Stimulated activated CD4-positive, alpha-beta T cell treated with anti-CD3 and anti-CD28 coated beads, TNF-alpha, amount 100 ng/mL, for 4 hours (primary cell): Measurements from ENCODE around the gene ZNF398.
"Not testable (repeated sequence)": the region's sequence is repeated elsewhere in the genome, so short reads cannot be mapped to it uniquely, and the experiment has no call there.

Experiments used
- DNase-seq, 3 experiments: peaks; one replicate each; pipeline ENCODE4 v3.0.0-alpha.2; 2020; ENCODE audit warnings: low read depth in 3 of 3

The ZNF398 gene, protein sequence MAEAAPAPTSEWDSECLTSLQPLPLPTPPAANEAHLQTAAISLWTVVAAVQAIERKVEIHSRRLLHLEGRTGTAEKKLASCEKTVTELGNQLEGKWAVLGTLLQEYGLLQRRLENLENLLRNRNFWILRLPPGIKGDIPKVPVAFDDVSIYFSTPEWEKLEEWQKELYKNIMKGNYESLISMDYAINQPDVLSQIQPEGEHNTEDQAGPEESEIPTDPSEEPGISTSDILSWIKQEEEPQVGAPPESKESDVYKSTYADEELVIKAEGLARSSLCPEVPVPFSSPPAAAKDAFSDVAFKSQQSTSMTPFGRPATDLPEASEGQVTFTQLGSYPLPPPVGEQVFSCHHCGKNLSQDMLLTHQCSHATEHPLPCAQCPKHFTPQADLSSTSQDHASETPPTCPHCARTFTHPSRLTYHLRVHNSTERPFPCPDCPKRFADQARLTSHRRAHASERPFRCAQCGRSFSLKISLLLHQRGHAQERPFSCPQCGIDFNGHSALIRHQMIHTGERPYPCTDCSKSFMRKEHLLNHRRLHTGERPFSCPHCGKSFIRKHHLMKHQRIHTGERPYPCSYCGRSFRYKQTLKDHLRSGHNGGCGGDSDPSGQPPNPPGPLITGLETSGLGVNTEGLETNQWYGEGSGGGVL

DNA sequence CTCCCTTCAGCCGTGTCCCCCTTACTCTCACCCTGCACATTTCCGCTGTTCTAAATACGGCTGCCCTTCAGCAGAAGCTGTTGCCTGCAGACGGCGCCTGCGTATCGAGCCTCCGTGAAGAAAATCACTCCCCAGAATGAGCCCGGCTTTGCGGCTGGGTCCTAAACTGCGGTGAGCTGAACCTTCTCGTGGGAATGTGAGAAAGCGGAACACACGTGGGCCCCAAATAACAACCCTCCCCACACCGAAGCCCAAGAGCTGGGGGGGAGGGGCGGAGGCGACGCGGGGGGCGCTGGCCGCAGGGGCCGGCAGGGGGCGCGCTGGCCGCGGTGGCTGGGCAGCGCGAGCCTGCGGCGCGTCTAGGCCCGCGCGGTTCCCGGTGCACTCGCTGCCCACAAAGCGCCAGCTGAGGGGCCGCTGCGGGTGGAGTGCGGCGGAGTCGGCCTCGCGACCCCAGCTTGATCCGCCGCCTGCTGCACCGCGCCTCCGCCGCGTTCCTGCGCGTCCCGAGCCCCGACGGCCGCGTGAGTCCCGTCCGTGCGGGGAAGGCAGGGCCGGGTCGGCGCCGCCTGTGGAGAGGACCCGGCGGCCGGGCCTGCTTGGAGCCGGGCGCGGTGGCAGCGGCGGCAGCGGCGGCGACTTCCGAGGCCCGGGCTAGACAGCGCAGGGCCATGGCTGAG lies at the start of gene ZNF398:
Gene ZNF398, plus strand, starts transcription at position 382 of the 680 bp plus-strand sequence. Its CDS starts 290 bp downstream, at position 672.
- peak; percentile 67 to 77 (median 75) for DNase-seq

DNA sequence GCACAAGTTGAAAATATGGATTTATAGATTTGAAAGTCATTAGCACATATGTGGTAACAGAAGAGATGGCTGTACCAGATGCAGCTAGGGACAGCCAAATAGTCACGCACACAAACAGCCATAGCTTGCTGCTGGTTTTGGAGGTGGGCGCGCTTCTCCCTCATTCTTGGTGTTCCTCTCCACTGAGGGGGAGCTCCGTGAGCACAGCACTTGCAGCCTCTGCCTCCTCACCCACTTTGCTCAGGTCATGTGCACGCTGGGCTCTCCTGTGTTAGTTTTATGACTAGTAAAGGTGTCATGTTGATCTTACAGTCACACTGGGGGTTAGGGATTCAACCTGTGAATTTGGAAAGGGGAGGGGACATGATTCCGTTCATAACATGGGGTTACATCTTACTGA lies 48.2 kb upstream of the ZNF398 start:
- DNase-seq: no peak

DNA sequence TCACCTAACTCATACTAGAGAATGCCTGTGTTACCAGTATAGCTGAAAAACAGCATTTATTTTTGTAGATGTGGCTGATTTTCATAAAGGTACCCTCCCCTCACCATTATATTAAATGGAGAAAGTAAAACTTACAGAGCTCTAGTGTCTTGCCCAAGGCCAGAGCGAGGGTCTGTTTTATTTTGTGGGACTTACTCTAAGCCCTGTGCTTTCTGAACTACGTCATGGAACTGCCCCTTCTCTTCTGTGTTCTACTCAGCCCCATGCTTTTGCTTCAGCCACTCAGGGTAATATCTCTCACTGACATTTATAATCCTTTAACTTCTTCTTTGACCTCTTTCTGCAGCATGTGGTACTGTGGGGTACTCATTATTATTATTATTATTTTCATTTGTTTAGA lies 46.4 kb upstream of the ZNF398 start:
- DNase-seq: no peak

DNA sequence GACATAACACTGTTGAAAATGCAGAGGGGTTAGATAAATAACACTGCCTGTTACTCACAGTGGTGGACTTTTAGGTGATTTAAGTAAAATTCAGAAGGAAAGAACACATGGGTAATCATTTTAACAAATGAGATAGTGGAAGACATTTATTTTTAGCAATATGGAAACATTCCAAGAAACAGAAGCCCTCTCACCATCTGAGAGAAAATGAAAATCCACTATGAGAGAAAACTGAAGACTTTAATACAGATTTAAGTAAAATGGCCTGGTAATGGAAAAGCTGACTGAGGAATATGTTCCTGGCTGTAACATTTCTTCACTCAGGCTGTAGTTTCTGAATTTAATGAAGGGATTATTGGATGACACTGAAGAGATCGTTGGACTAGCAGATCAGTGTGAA lies 44.6 kb upstream of the ZNF398 start:
- no peak for DNase-seq

DNA sequence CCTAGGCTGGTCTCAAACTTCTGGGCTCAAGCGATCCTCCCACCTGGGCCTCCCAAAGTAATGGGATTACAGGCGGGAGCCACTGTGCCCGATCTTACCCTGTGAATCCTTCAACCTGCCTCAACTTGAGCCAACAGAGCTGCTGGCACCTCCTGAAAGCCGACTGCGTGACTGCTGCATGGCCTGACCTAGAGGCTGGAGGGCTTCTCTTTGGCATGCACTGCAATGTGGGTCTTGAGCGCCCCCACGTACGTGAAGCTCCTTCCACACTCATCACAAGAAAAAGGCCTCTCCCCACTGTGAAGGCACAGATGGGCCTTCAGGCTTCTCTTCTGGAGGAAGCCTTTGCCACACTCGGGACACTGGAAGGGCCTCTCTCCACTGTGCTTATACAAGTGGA lies 43.8 kb upstream of the ZNF398 start:
- DNase-seq: no peak

DNA sequence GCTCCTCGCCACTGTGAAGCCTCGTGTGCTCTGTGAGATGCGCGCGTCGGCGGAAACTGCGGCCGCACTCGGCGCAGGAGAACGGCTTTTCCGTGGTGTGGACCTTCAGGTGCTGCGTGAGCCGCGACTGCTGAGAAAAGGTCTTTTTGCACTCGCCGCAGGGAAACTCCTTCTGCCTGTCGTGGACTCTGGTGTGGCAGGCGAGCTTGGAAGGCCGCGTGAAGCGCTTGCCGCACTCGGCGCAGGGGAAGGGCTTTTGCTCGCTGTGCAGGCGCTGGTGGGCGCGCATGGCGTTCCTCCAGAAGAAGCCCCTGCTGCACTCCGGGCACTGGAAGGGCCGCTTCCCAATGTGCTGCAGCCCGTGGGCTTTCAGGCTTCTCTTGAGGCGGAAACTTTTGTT lies 43.0 kb upstream of the ZNF398 start:
- no peak for DNase-seq

DNA sequence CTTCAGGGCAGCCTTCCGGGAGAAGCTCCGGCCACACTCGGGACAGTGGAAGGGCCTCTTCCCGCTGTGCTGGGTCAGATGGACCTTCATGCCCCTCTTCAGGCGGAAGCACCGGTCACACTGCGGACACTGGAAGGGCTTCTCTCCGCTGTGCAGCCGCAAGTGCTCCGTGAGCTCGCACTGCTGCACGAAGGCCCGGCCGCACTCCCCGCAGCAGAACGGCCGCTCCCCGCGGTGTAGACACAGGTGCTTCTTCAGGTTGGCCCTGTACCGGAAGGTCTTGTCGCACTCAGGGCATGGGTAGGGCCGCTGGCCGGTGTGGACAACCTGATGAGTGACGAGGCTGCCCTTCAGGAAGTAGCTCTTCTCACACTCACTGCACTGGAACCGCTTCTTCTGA lies 42.5 kb upstream of the ZNF398 start:
- no peak for DNase-seq

DNA sequence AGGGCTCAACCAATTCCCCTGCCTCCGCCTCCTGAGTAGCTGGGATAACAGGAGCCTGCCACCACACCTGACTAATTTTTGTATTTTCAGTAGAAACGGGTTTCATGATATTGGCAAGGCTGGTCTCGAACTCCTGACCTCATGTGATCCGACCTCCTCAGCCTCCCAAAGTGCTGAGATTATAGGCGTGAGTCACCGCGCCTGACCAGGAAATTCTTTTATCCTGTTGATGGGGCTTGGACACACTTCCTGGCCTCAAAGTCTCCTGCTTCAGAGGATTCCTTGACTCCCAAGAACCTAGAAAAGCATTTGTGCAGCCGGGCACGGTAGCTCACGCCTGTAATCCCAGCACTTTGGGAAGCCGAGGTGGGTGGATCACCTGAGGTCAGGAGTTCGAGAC lies 37.3 kb upstream of the ZNF398 start:
- DNase-seq: no peak

DNA sequence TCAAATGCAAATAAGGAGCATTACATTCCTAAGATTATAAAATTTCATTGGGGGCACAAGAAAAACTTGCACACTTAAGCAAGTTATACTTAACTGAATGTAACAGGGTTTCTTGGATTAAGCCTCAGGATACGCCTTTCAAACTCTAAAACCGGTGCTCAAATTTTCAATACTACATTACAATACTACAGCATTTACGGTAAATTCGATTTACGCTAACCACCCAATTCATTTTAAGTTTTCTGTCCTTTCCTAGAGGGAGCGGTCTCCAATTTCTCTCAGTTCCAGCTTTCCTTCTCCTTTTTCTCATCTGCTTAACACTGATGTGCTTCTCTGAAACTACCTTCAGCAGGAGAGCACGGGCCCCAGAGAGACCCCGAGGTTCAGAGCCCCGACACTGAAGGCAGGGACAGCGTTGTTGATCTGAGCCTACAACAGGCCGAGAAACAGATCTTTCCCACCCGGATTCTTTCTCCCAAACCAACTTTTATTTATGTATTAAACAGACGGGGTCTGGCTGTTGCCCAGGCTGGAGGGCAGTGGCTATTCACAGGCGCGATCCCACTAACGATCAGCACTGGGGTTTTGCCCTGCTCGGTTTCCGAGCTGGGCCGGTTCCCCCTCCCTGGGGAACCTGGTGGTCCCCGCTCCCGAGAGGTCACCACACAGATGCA lies 21.9 kb upstream of the ZNF398 start:
- no peak for DNase-seq

DNA sequence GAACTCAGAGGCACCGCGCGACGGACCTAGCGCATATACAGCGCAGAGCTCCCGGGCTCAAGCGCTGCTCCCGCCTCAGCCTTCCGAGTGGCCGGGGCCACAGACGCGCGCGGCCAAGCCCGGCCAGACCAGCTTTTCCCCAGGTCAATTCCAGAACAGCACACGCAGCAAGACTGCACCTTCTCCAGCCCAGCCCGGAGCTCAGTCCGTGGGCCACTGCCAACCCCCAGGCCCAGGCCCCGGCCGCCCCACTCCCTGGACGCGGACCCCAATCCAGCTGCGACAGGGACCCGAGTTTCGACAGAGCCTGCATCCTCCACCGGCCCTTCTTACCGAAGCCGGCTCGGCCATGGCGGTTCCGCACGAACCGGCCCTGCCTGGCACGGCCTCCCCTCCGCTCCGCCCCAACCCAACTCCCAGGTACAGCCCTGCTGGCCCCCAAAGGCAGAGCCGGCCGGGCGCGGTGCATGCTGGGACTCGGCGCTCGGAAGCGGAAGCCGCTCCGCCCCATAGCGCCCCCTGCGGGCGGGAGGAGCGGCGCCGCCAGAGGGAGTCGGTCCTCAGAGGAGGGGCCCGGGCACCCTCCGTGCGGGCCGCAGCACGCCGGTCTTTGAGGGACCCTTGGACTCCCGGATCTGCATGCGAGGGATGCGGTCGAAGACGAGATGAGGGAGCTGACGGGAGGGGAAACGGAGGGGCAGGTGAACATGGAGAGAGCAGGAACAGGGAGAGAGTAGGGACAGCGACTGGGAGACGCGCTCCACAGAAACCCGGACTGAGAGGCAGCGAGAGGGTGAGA lies 21.2 kb upstream of the ZNF398 start, which contains the start of gene ZNF425:
Gene ZNF425, minus strand, starts transcription at position 462 of the 799 bp plus-strand sequence. Its CDS starts 111 bp downstream, at position 351.
- DNase-seq: peak; percentile 89 to 95 (median 90)

DNA sequence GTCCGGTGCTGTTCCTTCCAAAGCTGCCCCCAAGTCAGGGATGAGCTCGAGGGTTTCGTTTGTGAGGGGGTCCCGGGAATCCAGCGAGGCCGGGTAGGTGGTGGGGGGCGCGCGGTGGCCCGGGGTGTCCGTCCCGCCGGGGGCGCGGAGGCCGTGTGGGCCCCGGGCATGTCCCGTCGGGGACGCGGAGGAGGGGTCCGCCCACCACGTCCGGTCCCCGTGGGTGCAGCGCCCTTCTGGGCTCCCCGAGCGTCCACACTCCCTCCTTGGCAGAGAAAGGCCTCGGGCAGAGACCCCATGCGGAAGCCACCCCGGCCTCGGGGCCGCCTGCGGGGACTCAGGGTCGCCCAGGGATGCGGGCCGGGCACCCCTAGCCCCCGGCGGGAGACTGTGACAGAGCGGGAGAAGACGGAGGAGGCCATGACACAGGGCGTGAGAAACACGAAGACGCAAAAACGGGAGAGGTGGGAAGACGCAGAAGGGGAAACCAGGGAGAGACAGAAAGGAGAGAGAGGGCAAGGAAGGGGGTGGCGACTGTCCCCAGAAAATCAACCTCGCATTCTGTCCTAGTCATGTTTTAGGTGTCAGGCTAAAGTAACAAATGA lies 20.5 kb upstream of the ZNF398 start:
- DNase-seq: peak; percentile 51 to 63 (median 59)

DNA sequence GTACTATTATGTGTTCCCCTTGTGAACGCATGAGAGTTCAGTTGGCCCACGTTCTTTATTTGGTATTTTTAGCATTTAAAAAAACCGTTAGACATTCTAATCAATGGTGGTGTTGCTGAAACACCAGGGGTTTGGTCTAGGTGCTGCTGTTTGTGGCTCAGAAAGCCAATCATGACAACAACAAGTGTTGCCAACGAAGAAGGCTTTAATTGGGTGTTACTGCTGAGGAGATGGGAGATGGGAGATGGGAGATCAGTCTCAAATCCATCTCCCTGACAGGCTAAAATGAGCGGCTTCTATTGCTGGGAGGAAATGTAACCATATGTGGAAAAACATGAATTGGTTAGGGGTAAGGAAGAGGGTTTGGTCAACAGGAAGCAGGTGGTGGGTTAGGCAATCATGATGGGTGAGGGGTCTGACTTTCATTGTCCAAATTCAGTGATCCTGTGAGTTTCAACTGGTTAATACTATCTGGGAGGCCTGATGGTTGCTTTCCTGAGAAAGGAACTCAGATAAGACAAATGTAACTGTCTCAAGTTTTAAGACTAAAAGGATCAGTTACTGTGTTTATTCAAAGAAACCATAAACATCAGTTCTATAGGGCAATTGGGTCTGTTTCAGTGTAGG lies 16.6 kb upstream of the ZNF398 start:
- no peak for DNase-seq

DNA sequence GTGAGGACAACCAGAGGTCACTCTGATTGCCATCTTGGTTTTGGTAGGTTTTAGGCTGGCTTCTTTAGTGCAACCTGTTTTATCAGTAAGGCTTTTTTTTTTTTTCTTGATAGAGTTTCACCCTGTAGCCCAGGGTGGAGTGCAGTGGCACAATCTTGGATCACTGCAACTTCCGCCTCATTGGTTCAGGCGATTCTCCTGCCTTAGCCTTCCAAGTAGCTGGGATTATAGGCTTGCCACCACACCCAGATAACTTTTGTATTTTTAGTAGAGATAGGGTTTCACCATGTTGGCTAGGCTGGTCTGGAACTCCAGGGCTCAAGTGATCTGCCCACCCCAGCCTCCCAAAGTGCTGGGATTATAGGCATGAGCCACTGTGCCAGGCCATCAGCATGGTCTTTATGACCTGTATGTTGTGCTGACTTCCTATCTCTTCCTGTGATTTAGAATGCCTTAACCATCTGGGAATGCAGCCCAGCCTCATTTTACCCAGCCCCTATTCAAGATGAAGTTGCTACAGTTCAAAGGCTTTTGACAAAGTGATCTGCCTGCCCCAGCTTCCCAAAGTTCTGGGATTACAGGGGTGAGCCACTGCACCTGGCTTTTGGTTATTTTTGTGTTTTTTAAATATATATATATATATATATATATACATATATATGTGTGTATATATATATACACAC lies 14.1 kb upstream of the ZNF398 start:
- DNase-seq: no peak

DNA sequence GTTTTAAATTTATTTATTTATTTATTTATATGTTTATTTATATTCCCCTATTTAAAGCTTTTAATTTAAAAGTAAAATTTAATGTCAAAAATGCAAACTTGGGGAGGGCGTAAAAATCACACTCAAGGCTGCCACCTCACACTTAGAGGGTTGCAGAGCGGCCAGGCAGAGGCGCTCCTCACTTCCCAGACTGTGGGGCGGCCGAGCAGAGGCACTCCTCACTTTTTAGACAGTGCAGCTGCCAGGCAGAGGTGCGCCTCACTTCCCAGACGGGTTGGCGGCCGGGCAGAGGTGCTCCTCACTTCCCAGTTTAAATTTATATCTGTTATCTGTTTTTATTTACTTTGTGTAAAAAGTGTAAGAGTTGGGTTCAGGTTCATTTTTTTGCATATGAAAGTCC lies 11.1 kb upstream of the ZNF398 start:
- DNase-seq: no peak

DNA sequence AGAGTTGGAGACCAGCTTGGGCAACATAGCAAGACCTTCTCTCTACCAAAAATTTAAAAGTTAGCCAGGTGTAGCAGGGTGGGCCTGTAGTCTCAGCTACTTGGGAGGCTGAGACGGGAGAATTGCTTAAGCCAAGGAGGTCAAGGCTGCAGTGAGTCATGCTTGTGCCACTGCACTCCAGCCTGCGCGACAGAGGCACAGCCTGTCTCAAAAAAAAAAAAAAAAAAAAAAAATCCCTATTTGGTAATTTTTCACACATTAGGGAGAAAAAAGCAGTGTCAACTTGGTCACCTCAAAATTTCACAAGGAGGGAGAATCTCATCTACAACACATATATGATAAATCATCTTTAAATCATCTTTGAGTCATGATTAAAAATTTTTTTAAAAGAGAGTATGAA lies 6.4 kb upstream of the ZNF398 start:
- DNase-seq: no peak

DNA sequence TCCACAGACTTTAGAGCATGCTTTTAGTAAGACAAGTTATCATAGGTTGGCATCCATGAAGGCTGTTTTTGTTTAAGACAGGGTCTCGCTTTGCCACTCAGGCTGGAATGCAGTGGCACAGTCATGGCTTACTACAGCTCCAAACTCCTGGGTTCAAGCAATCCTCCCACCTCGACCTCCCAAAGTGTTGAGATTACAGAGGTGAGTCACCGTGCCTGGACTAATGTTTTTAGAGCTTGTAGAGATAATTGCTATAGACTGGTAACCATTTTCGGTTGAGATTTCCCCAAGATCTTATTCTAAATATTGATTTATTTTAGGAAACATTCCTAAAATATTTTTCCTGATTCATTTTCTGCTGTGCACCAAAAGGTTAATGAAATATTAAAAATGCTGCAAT lies 5.4 kb upstream of the ZNF398 start:
- no peak for DNase-seq

DNA sequence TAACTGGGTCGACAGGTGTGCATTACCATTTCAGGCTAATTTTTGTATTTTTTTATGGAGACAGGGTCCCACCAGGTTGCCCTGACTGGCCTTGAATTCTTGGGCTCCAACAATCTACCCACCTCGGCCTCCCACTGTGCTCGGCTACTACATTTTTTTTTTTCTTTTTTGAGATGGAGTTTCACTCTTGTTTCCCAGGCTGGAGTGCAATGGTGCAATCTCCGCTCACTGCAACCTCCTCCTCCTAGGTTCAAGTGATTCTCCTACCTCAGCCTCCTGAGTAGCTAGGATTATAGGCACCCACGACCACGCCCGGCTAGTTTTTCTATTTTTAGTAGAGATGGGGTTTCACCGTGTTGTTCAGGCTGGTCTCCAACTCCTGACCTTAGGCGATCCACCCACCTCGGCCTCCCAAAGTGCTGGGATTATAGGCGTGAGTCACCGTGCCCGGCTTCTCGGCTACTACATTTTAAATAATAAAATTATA lies 2.8 kb upstream of the ZNF398 start:
- not testable (repeated sequence) for DNase-seq

DNA sequence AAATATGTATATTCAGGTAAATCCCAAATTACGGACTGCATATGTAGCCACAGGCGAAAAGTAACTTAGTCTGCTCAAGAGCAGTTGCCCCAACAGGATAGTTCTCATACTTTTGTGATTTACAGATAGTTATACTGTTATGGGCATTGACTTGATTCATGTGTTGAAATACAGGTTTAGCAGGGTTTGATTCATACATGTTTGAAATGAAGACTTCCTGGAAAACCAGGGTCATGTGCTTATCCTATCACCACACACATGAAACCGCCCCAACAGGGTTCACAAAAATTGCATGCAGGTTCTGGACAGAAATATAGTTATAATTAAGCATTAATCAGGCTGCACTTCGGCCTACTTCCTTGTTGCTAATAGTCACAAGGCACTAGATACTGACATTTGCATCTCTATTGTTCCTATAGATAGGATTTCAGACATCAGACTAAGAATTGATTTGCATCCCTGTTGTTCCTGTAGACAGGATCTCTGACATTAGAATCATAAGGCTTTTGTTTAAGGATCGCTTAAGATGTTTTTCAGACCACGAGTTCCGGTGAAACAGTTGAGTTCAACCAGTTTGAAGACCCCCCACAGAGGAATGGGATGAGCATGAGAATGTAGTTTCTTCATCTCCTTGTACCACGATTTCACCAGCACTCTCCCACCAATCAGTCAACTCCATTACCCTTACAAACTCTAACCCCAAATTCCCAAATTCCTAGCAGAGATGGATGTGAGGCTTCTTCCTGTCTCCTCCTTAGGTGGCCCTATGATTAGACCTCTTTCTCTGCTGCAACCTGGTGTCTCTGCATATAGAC lies 2.0 kb upstream of the ZNF398 start:
- DNase-seq: no peak
